Muscle of back (tissue), 11 donors: ENCODE data around the gene B3GALT4. TPM values are rescaled to one million over a fixed set of nuclear protein-coding genes. Genes with fewer than 3 reads are reported as not detected.

Experiments used
- DNase-seq, 3 donors: peaks; one replicate each; pipeline versions ENCODE4 v3.0.0 to v3.0.0-alpha.2; 2013
- polyA plus RNA-seq, 10 donors: library from polyadenylated mRNA; unstranded; fragments of 120-200 nt; gene quantifications; one replicate each; pipeline ENCODE4 v1.2.1, GENCODE V29; 2013; ENCODE audit not compliant: insufficient read length in 10 of 10

The B3GALT4 gene
- polyA plus RNA-seq, 10 donors: 1.4 to 3.0 (median 2.3) TPM

DNA sequence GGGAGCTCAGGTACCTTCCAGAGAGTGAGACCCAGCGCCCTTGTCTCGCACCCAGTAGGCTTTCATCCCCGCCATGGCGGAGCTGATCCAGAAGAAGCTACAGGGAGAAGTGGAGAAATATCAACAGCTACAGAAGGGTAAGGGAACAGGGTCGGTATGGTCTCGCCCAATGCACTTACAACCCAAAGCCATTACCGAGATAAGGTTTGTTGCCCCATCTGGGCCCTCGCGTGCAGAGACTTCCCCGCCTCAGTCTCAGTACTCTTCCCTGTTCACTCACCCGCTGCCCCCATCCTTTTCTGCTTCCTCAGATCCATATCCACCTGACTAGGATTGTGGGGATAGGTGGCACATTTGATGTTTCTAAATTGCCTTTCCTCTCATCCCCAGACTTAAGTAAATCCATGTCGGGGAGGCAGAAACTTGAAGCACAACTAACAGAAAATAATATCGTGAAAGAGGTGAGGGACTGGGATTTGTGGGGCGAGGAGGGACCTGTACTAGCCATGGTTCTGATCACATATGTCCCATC, 12.9 kb downstream of the B3GALT4 start:
- DNase-seq: no peak

DNA sequence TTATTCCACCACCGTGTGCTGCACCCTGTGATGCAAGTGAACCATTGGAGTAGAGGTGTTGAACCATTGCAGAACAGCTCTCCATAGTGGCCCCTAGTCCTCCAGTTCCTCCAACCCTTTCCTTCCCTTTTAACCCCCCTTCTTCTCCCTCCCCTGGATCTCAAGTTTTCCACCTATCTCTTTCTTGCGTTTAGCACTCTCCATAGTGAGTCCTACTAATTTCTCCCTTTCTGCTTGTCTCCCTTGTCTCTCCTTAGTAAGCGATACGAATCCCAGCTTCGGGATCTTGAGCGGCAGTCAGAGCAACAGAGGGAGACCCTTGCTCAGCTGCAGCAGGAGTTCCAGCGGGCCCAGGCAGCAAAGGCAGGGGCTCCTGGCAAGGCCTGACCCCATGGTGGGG, 13.5 kb downstream of the B3GALT4 start:
- DNase-seq: no peak

DNA sequence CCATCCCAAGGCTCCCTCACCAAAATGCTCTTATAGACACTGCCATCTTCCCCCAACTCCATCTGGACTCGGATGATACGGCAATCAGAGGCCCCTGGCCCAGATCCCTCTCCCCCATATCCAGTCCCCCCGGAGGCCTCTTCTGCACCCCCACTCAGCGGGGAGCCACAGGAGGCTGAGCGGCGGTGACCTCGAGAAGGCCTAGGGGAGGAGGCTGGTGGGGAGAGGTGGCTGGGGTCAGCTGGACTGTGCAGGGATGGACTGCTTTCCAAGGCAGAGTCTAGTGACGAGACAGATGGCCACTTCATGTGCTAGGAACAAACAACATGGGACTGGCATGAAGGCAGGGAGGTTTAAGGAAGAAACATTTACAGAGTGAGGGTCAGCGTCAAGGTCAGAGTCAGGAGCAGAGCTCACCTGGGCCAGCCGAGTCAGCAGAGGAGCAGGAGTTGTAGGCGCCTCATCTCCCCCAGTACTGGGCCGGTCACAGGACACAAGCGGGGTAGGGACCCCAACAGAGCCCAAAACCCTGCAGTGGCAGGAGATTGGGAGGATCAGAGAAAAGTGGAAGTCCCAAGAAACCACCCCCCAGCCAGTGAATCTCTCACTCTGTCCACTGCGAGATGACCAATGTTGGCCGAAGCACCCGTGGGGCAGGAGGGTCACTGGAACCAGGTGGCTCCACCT, 16.2 kb downstream of the B3GALT4 start:
- no peak for DNase-seq

DNA sequence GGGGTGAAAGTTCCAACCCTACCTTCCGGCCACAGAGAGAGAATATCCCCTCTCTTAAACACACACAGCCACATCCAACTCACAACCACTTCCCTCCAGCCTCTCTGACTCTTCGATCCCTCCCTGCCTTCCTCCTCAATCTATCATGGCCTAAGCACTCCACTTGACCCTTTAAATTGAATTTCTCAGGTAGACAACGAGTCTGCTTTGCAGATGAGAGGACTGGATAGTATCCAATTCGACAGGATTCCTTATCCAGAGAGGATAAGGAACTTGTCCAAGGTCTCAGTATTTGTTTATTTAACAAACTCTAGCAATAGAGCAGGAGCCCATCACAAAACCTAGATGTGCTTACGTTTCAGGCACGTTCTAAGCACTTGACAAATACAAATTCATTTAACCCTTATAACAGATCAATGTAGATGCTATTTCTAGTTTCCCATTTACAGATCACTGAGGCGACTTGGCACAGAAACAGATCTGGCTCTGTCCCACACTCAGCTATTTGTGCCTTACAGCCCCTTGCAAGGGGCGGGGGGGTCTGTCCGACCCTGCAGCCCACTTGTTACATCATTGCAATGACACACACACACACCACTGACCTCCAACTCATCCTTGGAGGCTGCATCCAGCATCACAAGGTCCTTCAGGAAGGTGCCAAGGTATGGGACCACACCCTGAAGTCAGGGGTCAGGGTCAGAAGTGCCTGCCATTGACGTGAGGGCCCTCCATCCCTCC, 17.3 kb downstream of the B3GALT4 start:
- no peak for DNase-seq

DNA sequence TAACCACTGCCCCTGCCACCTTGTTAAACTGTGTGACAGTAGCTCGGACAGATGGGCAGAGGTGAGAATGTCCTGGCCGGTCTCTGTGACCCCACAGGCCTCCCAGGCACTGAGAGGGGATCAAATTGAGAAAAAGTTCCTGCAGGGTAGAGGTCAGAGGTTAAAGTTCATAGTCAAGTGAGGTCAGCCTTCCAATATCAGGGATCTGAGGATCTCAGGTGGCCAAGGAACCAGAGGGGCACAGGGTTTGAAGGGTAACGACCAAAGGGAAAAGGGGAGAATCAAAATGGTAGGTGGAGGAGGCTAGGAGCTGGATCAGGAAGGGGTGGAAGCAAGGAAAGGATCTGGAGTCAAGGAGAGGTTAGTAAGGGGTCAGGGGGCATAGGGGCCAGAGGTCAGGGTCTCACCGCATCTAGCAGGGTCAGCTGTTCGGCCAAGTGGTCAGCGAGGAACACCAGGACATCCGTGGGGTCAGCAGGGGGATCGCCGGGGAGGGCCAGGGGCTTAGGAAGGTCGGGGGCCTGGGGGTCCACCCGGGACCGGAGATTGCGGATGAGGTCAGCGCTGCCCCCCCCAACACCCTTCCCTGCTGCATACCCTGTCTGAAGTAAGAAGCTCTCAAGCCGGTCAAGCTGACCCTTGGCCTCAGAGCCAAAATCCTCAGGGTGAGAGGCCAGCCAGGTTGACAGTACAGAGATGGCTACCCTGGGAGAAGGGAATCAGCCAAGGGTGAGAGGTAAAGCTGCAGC, 18.9 kb downstream of the B3GALT4 start:
- no peak for DNase-seq

DNA sequence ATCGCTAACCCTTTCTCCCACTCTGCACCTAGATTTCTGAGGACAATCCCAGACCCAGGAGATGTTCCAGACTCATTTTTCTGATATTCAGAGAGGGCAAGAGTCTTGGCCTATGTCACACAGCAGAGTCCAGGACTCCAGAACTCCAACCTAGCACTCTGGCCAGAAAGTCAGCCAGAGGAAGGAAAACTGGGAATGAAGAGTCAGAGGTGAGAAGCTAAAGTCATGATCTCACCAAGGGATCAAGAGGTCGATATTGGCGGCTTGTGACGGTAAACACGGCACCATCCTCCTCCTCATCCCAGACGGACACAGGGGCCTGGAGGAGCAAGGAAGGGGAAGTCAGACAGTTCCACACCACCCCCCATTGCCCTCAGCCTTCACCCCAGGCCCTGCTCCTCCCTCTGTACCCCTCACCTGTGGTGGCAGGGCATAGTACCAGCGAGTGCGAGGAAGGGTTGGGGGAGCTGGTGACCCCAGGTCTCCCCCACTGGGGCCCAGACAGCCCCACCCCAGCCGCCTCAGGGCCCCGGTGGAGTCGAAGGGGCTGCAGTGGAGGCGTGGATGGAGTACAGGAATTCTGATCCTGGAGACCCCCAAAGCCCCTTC, 20.0 kb downstream of the B3GALT4 start:
- DNase-seq: no peak

DNA sequence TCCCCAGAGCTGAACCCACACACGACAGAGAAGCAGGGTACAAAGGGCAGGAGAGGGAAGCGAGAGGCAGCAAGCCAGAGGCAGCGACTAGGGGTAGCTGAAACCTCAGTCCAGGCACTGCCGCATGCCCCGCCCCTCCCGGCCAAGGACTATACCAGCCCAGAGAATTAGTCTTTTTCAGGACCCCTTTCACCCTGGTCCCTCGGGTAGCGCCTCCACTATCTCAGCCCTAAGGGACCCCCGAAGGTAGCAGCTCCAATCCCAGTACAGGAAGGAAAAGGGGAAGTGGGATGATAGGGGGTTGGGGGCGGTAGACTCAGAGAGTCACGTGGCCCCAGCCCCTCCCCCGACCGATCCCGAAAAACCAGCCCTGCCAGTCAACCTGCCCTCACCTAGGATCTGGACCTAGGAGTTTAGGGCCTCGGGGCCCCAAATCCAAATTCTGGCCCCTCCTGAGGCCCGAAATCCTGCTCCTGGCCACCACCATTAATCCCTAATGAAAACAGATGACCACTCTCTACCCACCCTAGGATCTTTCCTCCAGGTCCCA, 20.6 kb downstream of the B3GALT4 start:
- no peak for DNase-seq

DNA sequence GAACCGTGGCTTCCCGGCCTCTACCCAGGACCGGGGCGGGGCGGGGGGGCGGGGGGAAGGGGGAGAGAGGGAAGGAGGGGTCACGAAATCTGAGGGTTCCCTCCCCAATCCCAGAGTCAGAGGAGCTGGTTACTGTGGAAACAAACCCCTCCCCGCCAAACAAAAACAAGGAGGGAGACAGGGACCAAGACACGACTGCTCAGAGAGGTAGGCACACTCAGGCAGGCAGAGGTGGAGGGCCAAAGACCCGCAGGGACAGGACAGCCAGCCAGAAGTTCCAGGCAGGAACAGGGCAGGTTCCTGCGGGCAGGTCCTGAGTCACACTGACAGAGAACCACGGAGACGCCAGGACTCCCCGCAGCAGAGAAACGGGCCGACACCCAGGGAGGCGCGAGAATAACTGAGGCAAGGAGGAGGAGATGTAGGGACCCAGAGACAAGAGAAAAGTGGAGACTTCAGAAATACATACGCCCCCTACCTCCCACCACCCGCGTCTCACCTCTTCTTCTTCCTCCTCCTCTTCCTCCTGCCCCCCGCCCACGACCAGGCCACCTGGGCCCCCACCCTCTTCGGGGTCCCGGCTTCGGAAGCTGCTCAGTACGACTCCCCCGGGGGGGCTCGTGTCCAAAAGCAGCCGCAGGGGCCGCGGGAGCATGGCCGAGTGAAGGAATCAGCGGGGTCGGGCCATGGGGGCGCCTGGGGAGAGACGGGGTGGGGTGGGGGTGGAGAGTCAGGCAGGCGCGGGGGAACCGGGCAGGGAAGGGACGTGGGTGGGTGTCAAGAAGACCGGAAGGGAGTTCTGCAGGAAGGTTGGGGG, 21.2 kb downstream of the B3GALT4 start:
- peak; percentile 79 to 94 (median 87) for DNase-seq

DNA sequence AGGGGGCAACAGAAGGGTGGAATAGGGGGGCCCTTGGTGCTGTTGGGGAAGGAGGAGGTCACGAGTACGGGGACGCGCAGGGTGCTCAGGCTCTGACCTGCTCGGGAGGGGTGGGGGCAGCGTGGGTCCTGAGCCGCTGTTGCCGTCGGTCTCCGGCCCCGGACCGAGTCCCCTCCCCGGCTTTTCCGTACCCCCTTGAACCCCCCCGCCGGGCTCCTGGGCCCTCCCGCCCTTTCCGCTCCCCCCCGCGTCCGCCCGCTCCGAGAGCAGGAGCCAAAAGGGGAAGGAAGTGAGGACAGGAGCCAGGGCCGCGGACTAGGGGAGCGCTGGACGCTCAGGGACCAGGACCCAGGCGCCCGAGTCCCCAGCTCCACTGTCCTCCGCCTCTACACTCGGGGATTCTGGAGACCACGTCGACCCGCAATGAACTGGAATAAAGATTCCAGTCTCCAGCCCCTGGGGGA, 21.9 kb downstream of the B3GALT4 start, which contains the start of gene RGL2:
Gene RGL2 (minus strand): TSS at position 170 of the 464 bp plus-strand sequence. CDS start 332 bp downstream, outside the sequence.
- DNase-seq: peak; percentile 69 to 91 (median 85)

DNA sequence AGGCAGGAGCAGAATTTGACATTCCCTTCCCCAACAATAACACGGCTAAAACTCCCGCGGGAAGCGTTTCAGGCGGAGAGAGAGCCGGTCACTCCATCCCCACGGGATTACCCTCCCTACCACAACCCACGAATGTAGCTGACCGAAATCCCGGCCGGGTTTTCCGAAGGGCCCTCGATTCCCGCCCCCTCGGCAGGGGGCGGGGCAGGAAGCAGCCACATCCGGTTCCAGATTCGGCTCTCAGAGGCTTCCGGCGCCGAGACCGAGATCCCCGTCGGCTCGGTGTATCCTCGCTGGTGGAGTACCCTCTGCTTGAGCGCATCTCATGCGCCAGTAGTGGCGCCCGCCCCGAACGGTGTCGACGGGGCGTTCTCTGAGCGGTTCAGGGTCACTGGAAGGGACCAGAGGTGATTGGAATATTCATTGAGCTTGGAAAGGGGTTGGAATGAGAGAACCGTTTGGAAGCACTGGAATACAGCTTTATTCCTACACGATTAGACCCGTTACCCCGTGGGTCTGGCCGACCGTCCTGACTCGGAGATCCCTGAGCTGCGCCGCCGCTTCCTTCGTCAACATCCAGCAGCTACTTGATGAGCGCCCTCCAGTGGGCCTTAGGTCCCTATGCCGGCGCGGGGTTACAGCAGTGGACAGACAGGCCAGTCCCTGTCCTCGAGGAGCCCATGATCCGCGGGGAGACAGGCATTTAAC, 22.5 kb downstream of the B3GALT4 start:
- DNase-seq: peak; percentile 94 to 97 (median 95)

DNA sequence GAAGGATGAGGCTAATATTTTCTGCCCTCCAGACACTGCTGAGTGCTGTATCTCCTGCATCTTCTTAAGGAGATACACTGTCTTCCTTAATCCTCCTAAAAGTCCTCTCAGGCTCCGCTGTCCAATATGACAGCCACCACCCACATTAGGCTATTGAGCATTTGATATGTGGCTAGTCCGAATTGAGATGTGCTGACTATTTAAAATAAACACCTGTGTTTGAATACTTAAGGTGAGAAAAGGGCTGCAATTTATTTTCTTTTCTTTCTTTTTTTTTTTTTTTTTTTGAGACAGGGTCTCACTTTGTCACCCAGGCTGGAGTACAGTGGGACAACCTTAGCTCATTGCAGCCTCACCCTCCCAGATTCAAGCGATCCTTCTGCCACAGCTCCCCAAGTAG, 25.0 kb downstream of the B3GALT4 start:
- no peak for DNase-seq

DNA sequence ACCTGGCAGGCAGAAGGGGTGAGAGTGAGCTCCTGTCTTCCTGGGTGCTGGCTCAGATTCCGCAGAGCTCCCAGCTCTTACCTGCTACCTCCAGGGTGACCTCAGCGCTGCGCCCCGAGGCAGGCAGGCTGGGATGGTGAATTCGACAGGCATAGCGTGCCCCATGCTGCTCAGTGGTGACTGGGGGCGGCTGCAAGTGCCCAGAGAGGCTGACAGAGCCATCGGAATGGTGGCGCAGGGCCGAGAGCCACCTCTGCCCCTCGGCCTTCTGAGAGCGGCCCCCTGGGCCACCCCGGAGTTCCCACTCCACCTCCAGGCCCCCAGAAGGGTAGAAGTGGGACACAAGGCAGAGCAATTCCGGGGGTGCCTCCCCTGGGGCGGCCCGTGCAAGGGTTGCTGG, 27.3 kb downstream of the B3GALT4 start:
- no peak for DNase-seq

DNA sequence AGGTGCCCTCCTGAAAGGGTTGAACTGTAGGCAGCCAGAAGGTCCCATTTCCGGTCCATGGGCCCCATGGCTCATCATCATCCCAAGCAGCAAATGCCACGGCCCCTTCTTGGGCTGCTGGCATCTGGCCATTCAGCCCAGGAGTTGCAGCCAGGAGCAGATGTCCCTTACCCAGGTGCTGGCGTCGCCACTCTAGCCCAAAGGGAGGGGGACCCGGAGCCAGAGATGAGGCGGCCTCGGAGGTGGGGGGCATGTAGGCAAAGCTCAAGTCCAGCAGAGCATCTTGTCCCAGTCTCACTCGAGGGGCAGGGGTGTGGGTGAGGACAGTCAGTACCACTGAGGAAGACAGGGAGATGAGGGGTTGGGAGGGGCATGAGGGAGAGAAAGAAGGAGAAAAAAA, 28.1 kb downstream of the B3GALT4 start:
- DNase-seq: no peak

DNA sequence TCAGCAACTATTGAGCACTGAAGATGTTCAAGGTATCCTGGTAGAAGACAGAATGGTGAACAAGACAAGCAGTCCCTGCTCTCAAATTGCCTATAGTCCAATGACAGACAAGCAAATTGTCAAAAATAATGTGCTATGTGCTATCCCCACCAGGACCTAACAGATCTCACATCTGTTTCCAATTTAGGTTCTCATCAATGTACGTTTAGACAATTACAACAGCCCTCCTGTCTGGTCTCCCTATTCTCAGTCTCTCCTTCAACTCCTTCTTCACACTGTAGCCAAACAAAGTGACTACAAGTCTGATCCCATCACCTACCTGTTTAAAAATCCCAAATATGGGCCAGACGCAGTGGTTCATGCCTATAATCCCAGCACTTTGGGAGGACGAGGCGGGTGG, 29.4 kb downstream of the B3GALT4 start:
- no peak for DNase-seq

DNA sequence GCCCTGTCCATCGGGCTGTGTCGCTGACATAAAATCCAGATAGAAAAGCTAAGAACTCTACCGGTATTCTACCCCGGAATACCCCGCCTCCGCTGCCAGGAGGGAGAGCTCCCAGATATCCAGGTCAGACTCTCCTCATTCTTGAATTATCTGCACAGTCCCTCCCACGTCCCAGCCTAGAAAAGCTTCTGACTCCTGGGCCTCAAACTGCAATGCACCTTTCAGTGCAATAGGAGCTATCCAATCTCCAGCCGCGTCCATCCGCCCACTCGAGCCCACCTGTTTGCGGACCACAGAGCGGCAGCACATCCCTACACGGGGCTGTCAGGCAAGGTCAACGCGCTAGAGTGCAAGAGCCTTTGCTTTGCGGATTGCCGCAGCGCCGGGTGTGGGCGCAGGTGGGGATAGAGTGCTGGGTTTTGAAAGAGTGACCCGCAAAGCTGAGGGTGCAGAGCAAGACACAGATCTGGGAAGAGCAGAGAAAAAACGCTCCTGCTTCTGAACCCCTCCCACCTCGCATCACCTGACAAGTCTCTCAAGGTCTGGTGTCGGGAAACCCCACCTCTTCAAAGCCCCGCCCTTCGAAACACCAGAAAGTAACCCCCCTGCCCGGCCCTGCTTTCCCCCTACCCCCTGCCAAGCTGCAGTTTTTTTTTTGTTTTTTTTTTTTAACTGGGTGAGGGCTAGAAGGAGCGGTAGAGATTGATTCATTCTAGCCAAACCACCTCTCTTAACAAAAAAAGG, 35.6 kb downstream of the B3GALT4 start:
- DNase-seq: peak in 2 of 3 donors; percentile 48 to 66

DNA sequence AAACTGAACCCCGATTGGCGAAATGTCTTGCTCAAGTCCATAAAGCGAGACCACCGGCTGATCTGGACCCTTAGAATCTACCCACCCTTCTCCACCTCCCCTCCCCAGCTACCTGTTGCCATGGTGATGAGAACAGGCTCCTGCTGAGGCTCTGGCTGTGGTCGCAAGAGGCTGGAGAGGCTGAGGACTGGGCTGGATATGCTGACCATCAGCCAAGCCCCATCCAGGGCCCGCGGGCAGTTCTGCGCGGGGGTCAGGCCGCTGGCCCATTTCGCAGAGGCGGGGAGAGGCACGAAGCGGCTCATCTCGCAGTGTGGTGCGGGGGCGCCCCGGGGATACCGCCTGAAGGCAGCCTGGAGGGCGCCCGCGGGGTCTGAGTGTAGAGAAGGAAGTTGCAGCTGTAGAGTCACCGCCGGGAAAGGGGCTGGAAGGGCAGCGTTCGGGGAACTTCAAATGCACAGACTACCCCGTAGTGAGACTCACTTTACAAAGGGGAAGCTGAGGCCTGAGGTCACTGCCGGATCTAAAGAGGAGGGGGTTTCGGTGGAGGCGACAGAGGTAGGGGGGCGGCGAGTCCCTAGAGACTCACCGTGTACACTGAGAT, 36.3 kb downstream of the B3GALT4 start:
- peak in 2 of 3 donors; percentile 58 to 85 for DNase-seq

DNA sequence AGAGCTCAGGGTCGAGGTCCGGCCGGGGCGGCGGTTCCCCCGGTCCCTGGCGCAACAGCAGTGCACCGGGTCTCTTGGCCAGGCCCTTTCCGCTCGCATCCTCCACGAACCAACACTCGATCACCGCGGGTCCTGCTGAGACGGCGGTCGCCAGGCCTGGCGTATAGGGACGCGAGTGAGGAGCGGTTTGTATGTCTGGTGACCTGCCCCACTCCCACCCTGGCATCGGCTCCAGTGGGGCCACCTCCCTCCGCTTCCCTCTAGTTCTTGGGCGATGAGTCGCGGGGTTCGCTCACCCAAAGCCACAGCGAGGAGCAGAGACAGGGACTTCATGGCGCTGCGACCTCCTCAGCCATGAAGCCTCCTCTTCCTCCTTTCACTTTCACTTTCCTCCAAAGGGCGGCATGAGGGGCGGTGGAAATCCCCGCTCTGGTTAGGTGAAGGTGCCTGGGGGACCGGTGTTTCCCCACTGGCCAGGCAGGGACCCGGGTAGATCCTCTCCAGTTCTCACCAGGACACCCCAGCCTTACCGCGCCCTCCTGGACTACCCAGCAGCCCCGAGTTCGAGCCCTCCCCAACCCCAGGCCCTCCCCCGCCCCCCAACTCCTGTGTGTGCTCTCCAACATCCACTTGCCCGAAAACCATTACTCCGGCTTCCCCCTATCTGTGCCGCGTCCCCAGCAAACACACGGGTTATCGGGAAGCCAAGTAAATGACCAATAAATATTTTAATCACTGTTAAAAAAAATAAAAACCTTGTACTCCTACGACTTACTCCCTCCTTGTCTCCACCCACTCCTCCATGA, 37.0 kb downstream of the B3GALT4 start, which contains the start of gene TAPBP:
Gene TAPBP (minus strand): TSS at position 370 of the 806 bp plus-strand sequence. CDS start 37 bp downstream, at position 333.
- DNase-seq: peak in 2 of 3 donors; percentile 77 to 93
